IMR-90 (cell line): ENCODE measurements around the gene FAM53B. TPM values are rescaled to one million over a fixed set of nuclear protein-coding genes. Genes with fewer than 3 reads are reported as not detected.

Source experiments
- ATAC-seq: fragments of 200-7000 bp; cut with Tn5 transposase; 2 replicates; pipeline ENCODE4 v1.9.1; 2020; ENCODE audit warnings: low read depth, mild to moderate bottlenecking, moderate library complexity
- BruUV-seq: library from RNA; stranded (reverse); fragments of 400-500 nt; replicated peaks from 2 replicates; lab custom pipeline; 2021; lab: Mats Ljungman, UMichigan
- CTCF ChIA-PET: fragments of 300-600 bp; formaldehyde crosslinking; extraction: SDS; loops from one replicate; lab custom pipeline; 2021; ENCODE audit warnings: antibody characterized with exemption; lab: Yijun Ruan, JAX
- POLR2A ChIA-PET: fragments of 300-600 bp; sonication (Branson Sonifier 250); formaldehyde crosslinking; loops from one replicate; lab custom pipeline; 2022; ENCODE audit warnings: antibody characterized with exemption; ENCODE audit not compliant: unreplicated experiment; lab: Charles Lee
- DNase-seq: peaks from one replicate; pipeline ENCODE4 v3.0.0; 2013
- H2AFZ ChIP-seq: replicated peaks from 2 replicates; pipeline ENCODE3; 2013; ENCODE audit warnings: low read length, mild to moderate bottlenecking; ENCODE audit not compliant: poor library complexity
- H2AK5ac ChIP-seq: 2 replicates; pipeline ENCODE4 v1.6.1; 2013; ENCODE audit warnings: low read depth, low read length, inconsistent platforms
- H2AK9ac ChIP-seq: replicated peaks from 2 replicates; pipeline ENCODE3; 2013; ENCODE audit warnings: mild to moderate bottlenecking, low read depth, low read length, moderate library complexity; ENCODE audit not compliant: poor library complexity
- H2BK120ac ChIP-seq: 2 replicates; pipeline ENCODE4 v1.6.1; 2013; ENCODE audit warnings: low read depth, low read length, inconsistent platforms
- H2BK15ac ChIP-seq: 3 replicates; pipeline ENCODE4 v1.6.1; 2013; ENCODE audit warnings: low read depth, low read length, inconsistent platforms
- H2BK20ac ChIP-seq: 2 replicates; pipeline ENCODE4 v1.6.1; 2013; ENCODE audit warnings: low read depth, mild to moderate bottlenecking, inconsistent platforms, low read length, moderate library complexity
- H2BK5ac ChIP-seq: 2 replicates; pipeline ENCODE4 v1.6.1; 2013; ENCODE audit warnings: mild to moderate bottlenecking, low read depth, low read length, inconsistent platforms; ENCODE audit not compliant: poor library complexity, severe bottlenecking
- H3K14ac ChIP-seq: replicated peaks from 2 replicates; pipeline ENCODE4 v1.6.1; 2013; ENCODE audit warnings: low read depth, low read length, inconsistent platforms
- H3K18ac ChIP-seq: 2 replicates; pipeline ENCODE4 v1.6.1; 2013; ENCODE audit warnings: low read depth, low read length, control low read depth
- H3K23ac ChIP-seq: 2 replicates; pipeline ENCODE4 v1.6.1; 2013; ENCODE audit warnings: low read depth, low read length, inconsistent platforms
- H3K27ac ChIP-seq: 2 replicates; pipeline ENCODE4 v1.5.1; 2013; ENCODE audit warnings: mild to moderate bottlenecking, control low read depth, low read length; ENCODE audit not compliant: insufficient read depth
- H3K27me3 ChIP-seq: 2 replicates; pipeline ENCODE4 v1.6.1; 2013; ENCODE audit warnings: low read length; ENCODE audit not compliant: control insufficient read depth, insufficient read depth
- H3K36me3 ChIP-seq: 2 replicates; pipeline ENCODE4 v1.6.1; 2013; ENCODE audit warnings: low read length, mixed read lengths; ENCODE audit not compliant: control insufficient read depth, insufficient read depth
- H3K4ac ChIP-seq: 2 replicates; pipeline ENCODE4 v1.6.1; 2013; ENCODE audit warnings: low read depth, low read length, inconsistent platforms
- H3K4me1 ChIP-seq: 2 replicates; pipeline ENCODE4 v1.6.1; 2013; ENCODE audit warnings: low read length, mixed read lengths; ENCODE audit not compliant: control insufficient read depth, insufficient read depth
- H3K4me2 ChIP-seq: 2 replicates; pipeline ENCODE4 v1.6.1; 2013; ENCODE audit warnings: low read depth, mild to moderate bottlenecking, control low read depth, low read length, moderate library complexity
- H3K4me3 ChIP-seq: 2 replicates; pipeline ENCODE4 v1.5.1; 2013; ENCODE audit warnings: low read depth, mild to moderate bottlenecking, control low read depth, low read length, moderate library complexity; ENCODE audit not compliant: insufficient read depth
- H3K56ac ChIP-seq: 2 replicates; pipeline ENCODE4 v1.6.1; 2013; ENCODE audit warnings: low read length, inconsistent platforms; ENCODE audit not compliant: insufficient read depth; ENCODE audit errors: extremely low read depth
- H3K79me1 ChIP-seq, 2 experiments: 2 replicates each; pipeline ENCODE4 v1.6.1; 2013; ENCODE audit warnings: low read length in 2 of 2, inconsistent platforms in 1 of 2, low read depth in 1 of 2
- H3K9ac ChIP-seq: 2 replicates; pipeline ENCODE4 v1.6.1; 2013; ENCODE audit warnings: low read depth, low read length, control low read depth
- H3K9me1 ChIP-seq: 2 replicates; pipeline ENCODE4 v1.6.1; 2013; ENCODE audit warnings: low read length, inconsistent platforms; ENCODE audit not compliant: insufficient read depth
- H3K9me3 ChIP-seq: 2 replicates; pipeline ENCODE4 v1.6.1; 2013; ENCODE audit warnings: low read length; ENCODE audit not compliant: control insufficient read depth, insufficient read depth
- H4K20me1 ChIP-seq: 2 replicates; pipeline ENCODE4 v1.6.1; 2013; ENCODE audit warnings: low read length, inconsistent platforms; ENCODE audit not compliant: insufficient read depth
- H4K5ac ChIP-seq: 2 replicates; pipeline ENCODE4 v1.6.1; 2013; ENCODE audit warnings: mild to moderate bottlenecking, low read depth, low read length, control low read depth
- H4K8ac ChIP-seq, 2 experiments: 2 replicates each; pipeline ENCODE4 v1.6.1; 2013; ENCODE audit warnings: low read depth in 2 of 2, low read length in 2 of 2, control low read depth in 1 of 2, inconsistent platforms in 1 of 2
- H4K91ac ChIP-seq: 2 replicates; pipeline ENCODE4 v1.6.1; 2013; ENCODE audit warnings: low read depth, low read length, inconsistent platforms; ENCODE audit not compliant: insufficient read depth
- BHLHE40 ChIP-seq: fragments of 150-350 bp; IDR thresholded peaks from 2 replicates; pipeline ENCODE4 v1.6.1; 2016; ENCODE audit warnings: mild to moderate bottlenecking, low read depth, low read length
- CEBPB ChIP-seq: IDR thresholded peaks from 2 replicates; pipeline ENCODE4 v1.6.1; 2012; ENCODE audit warnings: low read depth, low read length, improper control_type of control experiment
- CHD1 ChIP-seq: IDR thresholded peaks from 2 replicates; pipeline ENCODE4 v1.6.1; 2012; ENCODE audit warnings: low read depth, low read length, improper control_type of control experiment
- FOS ChIP-seq: fragments of 150-350 bp; IDR thresholded peaks from 2 replicates; pipeline ENCODE4 v1.6.1; 2016; ENCODE audit warnings: low read depth, low read length
- MAFK ChIP-seq: IDR thresholded peaks from 2 replicates; pipeline ENCODE4 v1.6.1; 2012; ENCODE audit warnings: low read depth, low read length, improper control_type of control experiment
- MAZ ChIP-seq: IDR thresholded peaks from 2 replicates; pipeline ENCODE4 v1.6.1; 2012; ENCODE audit warnings: low read depth, mild to moderate bottlenecking, low read length, improper control_type of control experiment, moderate library complexity, borderline replicate concordance
- POLR2A ChIP-seq: IDR thresholded peaks from 2 replicates; pipeline ENCODE4 v1.6.1; 2012; ENCODE audit warnings: mild to moderate bottlenecking, low read depth, low read length
- RAD21 ChIP-seq: IDR thresholded peaks from 2 replicates; pipeline ENCODE4 v1.6.1; 2012; ENCODE audit warnings: low read length, improper control_type of control experiment
- RFX5 ChIP-seq: IDR thresholded peaks from 2 replicates; pipeline ENCODE4 v1.8.0; 2012; ENCODE audit warnings: low read depth, mild to moderate bottlenecking, low read length, moderate library complexity
- SMC3 ChIP-seq: fragments of 150-350 bp; IDR thresholded peaks from 2 replicates; pipeline ENCODE4 v1.6.1; 2016; ENCODE audit warnings: low read depth, mild to moderate bottlenecking, antibody characterized with exemption, low read length, moderate library complexity
- WGBS, 2 experiments: methylation state at CpG; one replicate each; pipeline versions ENCODE4 v1.1.5 to v1.1.7; 2013; ENCODE audit warnings: missing lambda C conversion rate in 2 of 2; ENCODE audit not compliant: insufficient read length in 1 of 2; ENCODE audit errors: extremely low coverage in 2 of 2; 5-methylcytosine and 5-hydroxymethylcytosine counted together
- dilution Hi-C: fragments of 300-500 bp; cut with HindIII; formaldehyde crosslinking; loops from one replicate; pipeline ENCODE4 v1.14.3; 2018; ENCODE audit warnings: low sequenced_read_pairs; ENCODE audit not compliant: unreplicated experiment
- in situ Hi-C: fragments of 300-500 bp; cut with MboI; formaldehyde crosslinking; loops from 3 replicates; pipeline ENCODE4 v1.14.3; 2019; ENCODE audit warnings: low sequenced_read_pairs, inconsistent platforms, mixed read lengths
- intact Hi-C: fragments of 100-400 bp; cut with micrococcal nuclease; formaldehyde crosslinking; loops from 2 replicates; pipeline ENCODE4 v1.10.0; 2022
- polyA plus RNA-seq, 3 experiments: library from polyadenylated mRNA; depleted of rRNA; stranded (reverse); fragments of >200 nt; gene quantifications; 2 replicates each; pipeline ENCODE4 v1.2.3, GENCODE V29; 2012; ENCODE audit warnings: low replicate concordance in 1 of 3
- total RNA-seq: library from RNA; depleted of rRNA; stranded (reverse); fragments of >200 nt; gene quantifications from 2 replicates; pipeline ENCODE4 v1.2.3, GENCODE V29; 2012
- TF ChIP-seq, protein P1 (sequence below): conservative IDR thresholded peaks from 2 replicates; pipeline ENCODE4 v1.5.1; 2012; ENCODE audit warnings: mild to moderate bottlenecking, low read depth, low read length, improper control_type of control experiment

Gene FAM53B
- total and polyA plus RNA-seq, 2 of the 4 experiments (the other 2 are of a cell fraction), result 3.8 to 5.7 TPM

GRCh38 chr10:124605856-124606812, 138.0 kb downstream of the FAM53B start:
- Histone ChIP-seq H3K79me1 (no peaks in the 10 kb centered on the region), H4K5ac (no peak overlapping the region), H3K4me1 (no peaks in the 10 kb centered on the region), H3K27ac (no peak overlapping the region), H3K4me3 (no peak overlapping the region), H3K4ac (no peak overlapping the region), H4K91ac (no peak overlapping the region), H2BK15ac (no peak overlapping the region), H3K4me2 (no peak overlapping the region), H3K14ac (no peak overlapping the region), H3K9me1 (no peaks in the 10 kb centered on the region), H3K9ac (no peak overlapping the region), H3K9me3 (no peaks in the 10 kb centered on the region), H2BK5ac (no peak overlapping the region), H2AK9ac (peak overlapping the region; percentile 24), H3K36me3 (no peaks in the 10 kb centered on the region), H3K18ac (no peak overlapping the region), H3K23ac (no peak overlapping the region), H4K20me1 (no peaks in the 10 kb centered on the region), H2AK5ac (no peak overlapping the region), H3K27me3 (no peaks in the 10 kb centered on the region), H3K56ac (no peak overlapping the region), H4K8ac (no peak overlapping the region), H2BK20ac (no peak overlapping the region), H2AFZ (no peak overlapping the region), H2BK120ac (no peak overlapping the region)
- TF ChIP-seq MAFK (no peak), POLR2A (no peak), CEBPB (no peak), SMC3 (no peak), MAZ (no peak), RFX5 (no peak), CHD1 (no peak), BHLHE40 (no peak), RAD21 (no peak), FOS (no peak)
- TF ChIP-seq, protein P1, sequence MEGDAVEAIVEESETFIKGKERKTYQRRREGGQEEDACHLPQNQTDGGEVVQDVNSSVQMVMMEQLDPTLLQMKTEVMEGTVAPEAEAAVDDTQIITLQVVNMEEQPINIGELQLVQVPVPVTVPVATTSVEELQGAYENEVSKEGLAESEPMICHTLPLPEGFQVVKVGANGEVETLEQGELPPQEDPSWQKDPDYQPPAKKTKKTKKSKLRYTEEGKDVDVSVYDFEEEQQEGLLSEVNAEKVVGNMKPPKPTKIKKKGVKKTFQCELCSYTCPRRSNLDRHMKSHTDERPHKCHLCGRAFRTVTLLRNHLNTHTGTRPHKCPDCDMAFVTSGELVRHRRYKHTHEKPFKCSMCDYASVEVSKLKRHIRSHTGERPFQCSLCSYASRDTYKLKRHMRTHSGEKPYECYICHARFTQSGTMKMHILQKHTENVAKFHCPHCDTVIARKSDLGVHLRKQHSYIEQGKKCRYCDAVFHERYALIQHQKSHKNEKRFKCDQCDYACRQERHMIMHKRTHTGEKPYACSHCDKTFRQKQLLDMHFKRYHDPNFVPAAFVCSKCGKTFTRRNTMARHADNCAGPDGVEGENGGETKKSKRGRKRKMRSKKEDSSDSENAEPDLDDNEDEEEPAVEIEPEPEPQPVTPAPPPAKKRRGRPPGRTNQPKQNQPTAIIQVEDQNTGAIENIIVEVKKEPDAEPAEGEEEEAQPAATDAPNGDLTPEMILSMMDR, result no peak
- no TSS peak for BruUV-seq
- DNase-seq (no peak), ATAC-seq (no peak)
- dilution Hi-C loops, result no loop called here
- ChIA-PET POLR2A (no interaction called here), CTCF (interaction anchor here (0.6 kb wide), 1 partner anchor 10 kb away, joined by 3 read pairs; no protein-coding TSS in a partner anchor)
- in situ Hi-C loops, result no loop called here
- intact Hi-C loops, result loop anchor here (2.0 kb wide), 1 partner anchor 61 kb away; no protein-coding TSS in a partner anchor
- WGBS, 2 experiments, result 71% methylated on average over 8 of the region's 31 CpGs; no CpG with 5 or more reads in 1 of the 2 experiments
